HG02884 (cell line): ENCODE results near the gene PIGQ.

ENCODE experiments used
- ATAC-seq: cut with Tn5 transposase; IDR thresholded peaks from one replicate; pipeline ENCODE4 v1.9.1; 2021; ENCODE audit warnings: mild to moderate bottlenecking, moderate library complexity; ENCODE audit not compliant: unreplicated experiment

PIGQ gene

DNA sequence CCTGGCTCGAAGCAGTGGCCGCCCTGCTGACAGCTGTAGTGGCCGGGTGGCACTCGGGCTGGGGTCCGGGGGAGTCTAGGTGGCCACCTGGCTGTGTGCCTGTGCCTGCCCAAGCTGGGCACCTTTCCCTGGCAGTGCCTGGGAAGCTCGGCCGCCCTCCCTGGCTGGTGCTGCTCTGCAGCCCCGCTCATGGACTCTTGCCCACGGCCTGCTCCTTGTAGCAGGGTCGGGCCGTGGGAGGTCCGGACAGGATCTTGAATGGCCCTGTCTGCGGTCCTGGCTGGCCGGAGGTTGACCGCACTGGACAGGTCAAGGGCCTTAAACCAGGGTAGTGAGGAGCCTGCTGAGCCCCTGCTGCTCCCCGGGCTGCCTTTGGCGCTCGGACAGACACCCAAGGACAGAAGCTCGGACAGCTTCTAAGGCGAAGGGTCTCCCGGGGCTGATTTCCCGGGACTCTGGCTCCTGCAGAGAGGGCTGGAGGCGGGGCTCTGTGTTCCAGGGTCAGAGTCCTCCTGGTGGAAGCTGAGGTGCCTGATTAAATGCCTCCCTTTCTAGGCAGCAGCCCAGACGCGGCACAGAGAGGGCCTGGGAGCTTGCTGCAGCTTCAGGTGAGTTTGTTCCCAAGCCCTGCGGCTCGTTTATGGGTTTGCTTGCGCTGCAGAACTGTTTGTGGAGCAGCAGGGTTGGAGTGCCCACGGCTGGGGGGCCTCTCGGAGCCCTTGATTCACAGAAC lies 36.2 kb upstream of the PIGQ start:
- ATAC-seq: no peak

DNA sequence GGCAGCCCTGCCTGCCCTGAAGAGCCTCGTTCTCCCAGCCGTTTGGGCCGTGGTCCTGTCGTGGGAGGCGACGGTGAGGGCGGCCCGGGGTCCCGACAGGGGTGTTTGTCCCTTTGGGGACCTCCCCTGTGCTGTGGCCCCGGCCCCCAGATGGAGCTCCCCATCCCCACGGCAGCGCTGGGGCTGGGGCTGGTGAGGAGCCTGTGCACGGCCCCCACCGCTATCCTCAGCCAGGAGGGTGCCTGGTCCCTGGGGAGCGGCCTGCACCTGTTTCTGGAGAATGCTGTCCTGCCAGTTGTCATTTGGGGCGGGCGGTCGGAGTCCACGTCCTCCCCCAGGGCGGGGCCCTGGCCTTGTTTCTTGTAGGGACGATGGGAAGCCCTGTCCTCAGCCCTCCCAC lies 35.6 kb upstream of the PIGQ start:
- no peak for ATAC-seq

DNA sequence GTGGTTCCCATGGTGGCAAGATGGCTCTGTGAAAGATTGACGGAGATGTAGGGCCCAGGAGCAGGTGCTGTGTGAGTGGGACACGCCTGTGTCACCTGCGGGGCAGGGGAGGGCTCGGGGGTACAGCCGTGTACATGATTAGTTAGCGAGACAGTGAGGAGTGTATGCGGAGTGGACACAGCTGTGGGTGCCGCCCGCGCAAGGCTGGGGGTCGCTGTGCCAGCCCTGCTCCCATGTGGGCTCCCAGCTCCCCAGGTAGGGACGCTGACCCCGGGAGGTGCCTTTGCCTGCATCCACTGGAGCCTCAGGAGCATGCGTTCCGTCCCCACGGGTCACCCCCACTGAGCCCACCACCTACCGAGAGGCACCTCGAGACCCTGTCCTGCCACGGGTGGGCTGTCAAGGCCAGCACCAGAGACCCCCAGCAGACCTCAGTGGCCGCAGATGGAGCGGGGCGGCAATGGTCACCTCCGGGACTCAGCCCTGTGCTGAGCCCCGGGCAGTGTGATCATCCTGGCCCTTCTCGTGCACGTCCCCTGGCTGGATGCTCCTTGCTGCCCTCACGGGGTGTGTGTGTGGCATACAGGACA lies 34.8 kb upstream of the PIGQ start:
- no peak for ATAC-seq

DNA sequence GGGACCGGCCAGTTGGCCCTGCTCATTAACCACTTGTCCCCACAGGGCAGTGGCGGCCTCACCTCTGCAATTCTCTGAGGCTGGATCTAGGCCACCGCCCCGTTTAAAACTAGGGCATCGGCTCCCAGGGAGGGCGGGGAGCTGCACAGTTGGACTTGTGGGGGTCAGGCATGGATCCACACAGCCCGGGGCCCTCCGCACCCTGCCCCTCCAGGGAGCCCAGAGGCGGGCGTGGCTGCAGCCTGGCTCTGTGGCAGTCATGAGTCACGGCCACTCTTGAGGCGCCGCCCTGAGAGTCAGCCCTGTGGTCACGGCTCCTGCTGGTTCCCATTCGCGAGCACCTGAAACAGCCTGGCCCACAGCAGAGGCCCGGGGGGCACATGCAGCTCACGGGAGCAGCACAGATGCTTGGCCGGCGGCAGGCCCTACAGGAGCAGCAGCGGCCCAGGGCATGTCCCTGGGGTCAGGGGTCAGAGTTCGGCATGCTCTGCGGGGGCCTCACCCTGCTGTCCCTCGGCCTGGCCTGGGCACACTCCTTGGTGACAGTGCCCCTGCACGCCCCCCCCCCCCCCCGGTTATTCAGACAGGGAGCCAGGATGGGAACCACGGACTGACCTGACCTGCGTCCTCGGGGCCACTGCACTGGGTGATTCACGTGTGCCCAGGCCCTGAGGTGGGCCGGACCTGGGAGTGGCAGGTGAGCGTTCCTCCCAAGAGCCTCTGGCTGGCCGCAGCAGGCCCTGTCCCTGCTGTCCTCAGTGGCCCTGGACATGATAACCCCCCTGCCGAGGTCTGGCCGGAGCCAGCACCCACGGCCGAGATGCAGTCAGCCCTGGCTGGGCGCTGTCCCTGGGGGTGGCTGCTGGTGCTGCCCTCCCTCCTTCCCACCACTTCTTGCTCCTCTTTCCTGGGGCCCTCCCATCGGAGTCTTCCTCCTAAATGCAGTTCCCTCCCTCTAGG lies 34.0 kb upstream of the PIGQ start:
- no peak for ATAC-seq

DNA sequence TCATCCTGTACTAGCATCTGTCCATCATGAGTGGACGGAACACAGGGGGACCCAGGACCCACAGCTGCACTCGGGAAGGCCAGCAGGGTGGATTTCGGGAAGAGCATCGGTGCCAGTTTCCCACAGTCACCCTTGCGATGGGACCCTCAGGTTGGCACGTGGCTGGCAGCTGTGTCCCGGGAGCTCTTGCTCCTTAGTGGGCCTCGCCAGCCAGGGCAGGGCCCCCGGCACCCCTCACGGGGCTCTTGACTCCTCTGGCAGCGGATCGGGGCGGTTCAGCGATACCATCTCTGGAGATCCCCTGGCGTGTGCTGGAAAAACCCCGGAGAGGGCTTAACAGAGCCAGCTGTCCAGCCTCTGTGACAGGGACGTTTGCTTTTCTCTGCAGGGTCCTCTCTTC lies 33.0 kb upstream of the PIGQ start:
- no peak for ATAC-seq

DNA sequence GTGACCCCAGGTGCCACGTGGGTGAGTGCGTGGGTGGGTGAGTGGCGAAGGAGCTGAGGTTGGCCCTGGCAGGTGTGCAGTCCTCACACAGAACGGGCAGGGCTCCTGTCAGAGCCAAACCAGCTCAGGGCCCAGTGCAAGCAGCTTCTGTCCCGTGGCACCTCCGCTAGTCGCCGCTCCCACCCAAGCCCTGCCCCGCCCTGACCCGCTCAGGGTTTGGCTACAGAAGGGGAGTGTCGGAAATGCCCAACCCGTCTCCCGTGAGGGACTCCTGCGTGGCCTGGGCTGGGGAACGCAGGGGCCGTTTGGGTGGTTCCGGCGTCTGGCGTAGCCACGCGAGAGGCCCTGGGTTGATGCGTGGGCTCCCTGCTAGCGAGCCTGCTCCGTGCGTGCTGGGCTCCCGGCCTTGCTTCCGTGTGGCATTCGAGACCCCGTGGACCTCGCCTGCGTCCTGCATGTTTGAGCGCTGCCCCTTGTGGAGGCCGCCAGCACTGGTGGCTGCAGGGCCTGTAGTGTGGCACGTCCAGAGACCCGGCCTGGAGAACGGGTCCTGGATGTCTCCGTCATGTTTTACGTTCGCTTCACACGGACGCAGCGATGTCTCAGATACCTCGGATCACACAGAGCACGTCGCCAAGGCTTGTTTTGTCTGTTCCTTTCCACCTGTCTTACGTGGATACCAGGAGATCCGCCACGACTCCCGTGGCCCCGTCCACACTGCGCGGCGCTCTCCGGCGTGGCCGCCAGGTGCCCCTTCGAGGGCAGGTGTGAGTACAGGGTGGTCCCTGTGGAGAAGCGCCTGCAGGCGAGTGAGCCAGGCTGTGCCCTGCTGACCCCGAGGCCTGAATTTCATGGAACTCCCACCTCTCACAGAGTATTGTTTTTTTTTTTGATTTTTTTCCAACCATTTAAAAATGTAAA lies 32.1 kb upstream of the PIGQ start:
- no peak for ATAC-seq

DNA sequence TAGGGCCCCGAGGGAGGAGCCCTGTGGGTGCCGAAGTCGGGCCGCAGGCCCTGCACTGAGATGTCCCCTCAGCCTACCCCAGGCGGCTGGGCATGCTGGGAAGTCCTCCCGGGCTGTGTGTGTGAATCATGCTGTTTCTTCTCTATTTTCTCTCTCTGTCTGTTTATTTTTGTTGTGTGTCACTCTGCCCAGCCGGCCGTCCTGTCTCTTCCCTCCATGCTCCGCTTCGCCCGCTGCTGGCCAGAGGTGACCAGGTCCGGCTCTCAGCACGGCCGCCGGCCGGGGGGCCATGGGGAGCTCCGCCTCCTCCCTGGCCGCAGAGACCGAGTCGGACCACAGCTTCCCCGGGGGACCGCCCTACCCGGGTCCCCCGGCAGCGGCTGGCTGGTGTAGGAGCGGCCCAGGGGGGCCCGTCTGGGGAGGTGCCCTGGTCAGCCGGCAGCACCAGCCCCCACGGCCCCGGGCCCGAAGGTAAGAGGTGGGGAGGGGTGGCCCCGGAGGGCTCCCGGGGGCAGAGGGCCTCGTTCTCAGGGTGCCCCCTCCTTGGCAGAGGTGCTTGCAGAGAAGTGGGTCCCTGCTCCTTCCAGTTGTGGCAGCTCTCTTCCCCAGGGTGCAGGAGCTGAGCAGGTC lies 29.8 kb upstream of the PIGQ start:
- no peak for ATAC-seq

DNA sequence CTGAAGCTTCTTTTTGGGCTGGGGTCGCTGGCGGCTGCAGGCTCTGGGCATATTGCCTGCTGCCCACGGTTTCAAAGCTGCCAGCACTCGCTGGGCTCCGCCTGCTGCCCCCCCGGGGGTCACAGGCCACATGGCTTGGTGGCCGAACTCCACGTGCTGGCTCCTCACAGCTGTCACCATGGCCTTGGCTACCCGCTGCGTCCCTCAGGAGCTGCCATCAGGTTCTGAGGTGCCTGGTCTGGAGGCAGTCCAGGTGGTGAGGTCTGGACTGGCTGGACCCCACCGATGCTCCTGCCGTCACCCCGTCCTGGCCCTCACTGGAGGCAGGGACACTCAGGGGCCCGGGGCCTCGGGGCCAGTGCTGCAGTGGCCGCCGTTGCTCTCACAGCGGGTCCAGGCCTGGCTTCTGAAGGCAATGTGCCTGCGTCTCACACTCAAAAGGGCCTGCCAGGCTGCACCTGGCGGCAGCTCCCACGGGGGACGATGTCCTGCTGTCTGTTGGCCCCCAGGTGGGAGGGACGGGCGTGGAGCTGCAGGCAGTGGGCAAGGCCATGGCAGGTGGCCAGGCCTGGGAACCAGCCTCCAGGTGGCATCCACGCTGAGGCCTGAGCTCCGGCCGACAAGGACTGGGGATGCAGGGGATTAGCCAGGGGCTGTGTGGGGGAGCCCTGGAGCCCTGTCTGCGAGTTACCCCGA lies 29.0 kb upstream of the PIGQ start:
- no peak for ATAC-seq

DNA sequence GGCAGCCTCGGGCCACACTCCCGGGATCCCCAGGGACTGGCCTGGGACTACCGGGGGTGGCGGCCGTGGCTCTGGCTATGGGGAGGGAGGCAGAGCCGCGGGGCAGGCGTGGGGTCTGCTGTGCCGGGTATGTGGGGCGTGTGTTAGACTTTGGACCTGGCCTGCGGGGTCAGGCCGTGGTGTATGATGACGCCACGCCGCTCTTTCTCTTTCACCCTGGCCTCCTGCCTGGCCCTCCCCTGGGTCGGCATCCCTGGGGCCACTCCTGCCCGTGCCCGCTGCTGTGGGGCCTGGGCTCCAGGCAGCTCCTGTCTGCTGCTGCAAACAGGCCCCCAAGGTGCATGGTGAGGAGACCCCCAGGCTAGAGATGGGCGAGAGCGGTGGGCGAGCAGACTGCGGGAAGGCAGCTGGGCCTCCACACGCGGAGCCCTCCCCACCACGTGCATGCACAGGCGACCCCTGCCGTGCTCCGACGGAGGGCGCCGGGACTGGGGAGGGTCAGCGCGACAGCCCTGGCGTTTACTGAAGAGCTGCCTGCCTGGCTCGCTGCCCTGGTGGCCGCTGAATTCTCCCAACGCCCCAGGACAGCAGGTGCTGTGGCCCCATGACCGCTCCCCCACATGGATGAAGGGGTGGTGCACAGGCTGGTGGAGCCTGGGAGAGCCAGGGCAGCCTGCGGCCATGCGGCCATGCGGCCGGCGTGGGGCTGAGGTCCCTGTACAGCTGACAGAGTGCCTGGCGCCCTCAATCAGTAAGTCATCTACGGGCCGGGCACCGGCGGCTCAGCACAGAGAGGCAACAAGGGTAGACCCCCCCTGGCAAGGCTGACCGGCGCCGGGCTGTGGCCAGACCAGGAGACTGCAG lies 26.2 kb upstream of the PIGQ start:
- no peak for ATAC-seq

DNA sequence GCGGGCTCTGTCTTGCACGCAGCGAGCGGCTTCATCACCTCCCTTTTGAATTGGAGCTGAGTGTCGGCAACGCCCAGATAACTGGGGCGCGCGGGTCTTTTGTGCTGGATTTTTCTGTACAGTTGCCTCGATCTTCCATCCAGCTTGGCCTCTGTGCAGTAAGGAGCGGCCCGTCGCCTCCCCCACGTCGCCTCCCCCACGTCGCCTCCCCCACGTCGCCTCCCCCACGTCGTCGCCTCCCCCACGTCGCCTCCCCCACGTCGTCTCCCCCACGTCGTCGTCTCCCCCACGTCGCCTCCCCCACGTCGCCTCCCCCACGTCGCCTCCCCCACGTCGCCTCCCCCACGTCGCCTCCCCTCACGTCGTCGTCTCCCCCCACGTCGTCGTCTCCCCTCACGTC lies 25.3 kb upstream of the PIGQ start:
- ATAC-seq: no peak

DNA sequence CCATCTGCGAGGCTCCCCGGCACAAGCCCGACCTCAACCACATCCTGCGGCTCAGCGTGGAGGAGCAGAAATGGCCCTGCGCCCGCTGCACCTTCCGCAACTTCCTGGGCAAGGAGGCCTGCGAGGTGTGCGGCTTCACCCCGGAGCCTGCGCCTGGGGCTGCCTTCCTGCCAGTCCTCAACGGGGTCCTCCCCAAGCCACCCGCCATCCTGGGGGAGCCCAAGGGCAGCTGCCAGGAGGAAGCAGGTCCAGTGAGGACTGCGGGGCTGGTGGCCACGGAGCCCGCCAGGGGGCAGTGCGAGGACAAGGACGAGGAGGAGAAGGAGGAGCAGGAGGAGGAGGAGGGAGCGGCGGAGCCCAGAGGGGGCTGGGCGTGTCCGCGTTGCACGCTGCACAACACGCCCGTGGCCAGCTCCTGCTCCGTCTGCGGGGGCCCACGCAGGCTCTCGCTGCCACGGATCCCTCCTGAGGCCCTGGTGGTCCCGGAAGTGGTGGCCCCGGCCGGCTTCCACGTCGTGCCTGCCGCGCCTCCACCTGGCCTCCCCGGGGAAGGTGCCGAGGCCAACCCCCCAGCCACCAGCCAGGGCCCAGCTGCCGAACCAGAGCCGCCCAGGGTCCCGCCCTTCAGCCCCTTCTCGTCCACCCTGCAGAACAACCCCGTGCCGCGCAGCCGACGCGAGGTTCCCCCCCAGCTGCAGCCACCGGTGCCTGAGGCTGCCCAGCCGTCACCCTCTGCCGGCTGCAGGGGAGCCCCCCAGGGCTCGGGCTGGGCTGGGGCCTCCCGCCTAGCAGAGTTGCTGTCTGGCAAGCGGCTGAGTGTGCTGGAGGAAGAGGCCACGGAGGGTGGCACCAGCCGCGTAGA lies 22.6 kb upstream of the PIGQ start:
- ATAC-seq: no peak

DNA sequence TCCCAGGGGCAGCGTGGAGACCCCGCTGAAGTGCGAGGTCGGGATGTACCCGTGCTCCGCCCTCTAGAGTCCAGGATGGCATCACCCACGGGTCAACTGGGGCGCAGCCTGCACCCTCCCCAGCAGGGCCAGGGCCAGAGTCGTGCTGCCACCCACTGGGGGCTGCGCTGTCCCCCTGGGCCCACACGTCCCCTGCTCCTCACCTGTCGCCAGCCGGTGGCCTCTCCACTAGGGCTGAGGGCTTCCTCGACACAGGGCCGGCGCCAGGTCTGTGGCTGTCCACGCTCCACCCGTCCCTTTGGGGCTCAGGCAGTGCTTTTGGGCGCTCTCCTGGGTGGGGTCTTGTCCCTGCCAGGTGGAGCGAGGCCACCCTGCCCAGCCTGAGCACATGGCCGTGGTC lies 21.2 kb upstream of the PIGQ start:
- ATAC-seq: no peak

DNA sequence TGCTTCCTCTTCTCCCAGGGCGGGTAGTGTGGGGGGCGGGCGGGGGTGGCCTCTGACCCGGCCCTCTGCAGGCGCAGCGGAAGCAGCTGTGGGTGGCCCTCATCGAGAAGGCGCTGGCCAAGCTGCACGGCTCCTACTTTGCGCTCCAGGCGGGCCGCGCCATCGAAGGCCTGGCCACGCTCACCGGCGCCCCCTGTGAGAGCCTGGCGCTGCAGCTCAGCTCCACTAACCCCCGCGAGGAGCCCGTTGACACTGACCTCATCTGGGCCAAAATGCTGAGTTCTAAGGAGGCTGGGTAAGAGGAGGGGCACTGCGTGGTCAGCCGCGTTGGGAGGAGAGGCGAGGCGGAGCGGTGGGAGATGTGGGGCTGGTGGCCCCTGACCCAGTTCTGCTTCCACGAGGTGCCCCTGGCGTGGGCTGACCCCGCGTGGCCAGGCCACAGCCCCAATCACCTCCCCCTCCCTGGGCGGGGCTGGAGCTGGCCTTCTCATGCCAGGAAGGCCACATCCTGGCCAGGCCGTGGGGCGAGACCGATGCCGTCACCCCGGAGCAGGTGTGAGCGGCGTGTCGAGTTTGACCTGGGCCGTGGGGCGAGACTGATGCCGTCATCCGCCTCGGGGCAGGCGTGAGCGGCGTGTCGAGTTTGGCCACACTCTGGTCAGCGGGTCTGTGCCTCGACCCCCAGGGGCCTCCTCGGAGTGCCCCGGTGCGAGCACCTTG lies 20.1 kb upstream of the PIGQ start:
- no peak for ATAC-seq

DNA sequence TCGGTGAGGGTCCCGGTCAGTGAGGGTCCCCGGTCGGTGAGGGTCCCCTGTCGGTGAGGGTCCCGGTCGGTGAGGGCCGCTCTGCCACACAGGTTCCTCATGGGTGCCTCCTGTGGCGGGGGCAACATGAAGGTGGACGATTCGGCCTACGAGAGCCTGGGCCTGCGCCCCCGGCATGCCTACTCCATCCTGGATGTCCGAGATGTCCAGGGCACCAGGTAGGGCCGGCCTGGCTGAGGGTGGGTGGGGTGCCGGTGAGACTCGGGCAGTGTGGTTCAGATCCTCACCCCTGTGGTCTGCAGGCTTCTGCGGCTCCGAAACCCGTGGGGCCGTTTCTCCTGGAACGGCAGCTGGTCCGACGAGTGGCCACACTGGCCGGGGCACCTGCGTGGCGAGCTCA lies 18.6 kb upstream of the PIGQ start:
- ATAC-seq: no peak

DNA sequence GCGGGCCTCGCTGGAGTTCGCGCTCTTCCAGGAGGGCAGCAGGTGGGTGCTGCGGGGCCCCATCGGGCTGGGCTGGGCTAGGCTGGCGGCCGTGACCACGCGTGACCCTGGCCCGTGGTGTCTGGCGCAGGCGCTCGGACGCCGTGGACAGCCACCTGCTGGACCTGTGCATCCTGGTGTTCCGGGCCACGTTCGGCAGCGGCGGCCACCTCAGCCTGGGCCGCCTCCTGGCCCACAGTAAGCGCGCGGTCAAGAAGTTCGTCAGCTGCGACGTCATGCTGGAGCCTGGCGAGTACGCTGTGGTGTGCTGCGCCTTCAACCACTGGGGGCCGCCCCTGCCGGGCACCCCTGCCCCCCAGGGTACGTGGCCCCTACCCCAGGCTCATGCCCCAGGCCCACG lies 17.6 kb upstream of the PIGQ start:
- no peak for ATAC-seq

DNA sequence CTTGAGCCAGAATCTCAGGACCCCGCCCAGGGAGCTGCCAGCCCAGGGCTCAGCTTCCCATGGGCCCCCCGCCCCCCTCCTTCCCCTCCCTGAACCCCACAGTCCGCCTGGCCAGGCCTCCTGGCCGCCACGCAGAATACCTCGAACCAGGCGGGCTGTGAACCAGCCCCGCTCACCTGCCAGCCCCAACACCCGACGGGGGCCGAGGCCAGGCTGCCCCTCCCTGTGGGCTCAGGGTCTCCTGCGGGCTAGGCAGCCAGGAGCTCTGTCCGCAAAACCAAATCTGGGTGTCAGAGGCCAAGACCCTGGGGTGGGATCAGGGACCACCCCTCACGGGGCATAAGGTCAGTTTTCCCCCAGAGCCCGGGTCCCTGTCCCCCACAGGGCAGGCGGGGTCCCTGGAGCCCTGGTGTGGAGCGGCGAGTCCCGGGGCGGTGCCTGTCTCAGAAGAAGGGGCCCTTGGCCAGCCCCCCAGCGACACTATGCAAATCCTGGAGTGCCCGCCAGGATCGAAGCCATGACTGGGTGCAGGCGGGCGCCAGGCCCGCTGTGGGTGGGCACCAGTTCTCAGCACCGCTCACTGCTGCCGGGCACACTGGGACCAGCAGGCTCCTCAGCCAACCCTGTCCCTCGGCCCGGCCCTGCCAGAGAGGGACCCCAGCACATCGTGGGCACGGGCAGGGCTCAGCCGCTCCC lies 16.0 kb upstream of the PIGQ start:
- ATAC-seq: no peak

DNA sequence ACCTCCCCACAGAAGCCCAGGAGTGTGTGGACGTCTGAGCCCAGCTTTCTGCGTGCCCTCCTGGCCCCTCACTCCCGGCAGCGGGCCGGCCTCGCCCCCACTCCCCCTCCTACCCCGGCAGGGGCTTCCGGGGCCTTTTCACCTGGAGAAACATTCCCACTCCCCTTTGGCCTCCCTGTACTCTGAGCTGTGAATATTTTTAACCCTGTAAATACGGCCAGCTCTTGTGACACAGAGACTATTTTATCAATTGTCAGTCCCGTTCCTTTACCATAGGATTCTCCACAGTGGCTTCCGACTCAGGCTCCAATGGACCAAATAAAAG lies 15.5 kb upstream of the PIGQ start:
- no peak for ATAC-seq
